ENCODE results near the gene HSPB2. TPM values are rescaled to one million over a fixed set of nuclear protein-coding genes. Genes with fewer than 3 reads are reported as not detected.
A peak's percentile ranks its signal among the peaks of the same experiment; 100 is the strongest.

The HSPB2 gene
- total RNA-seq, 2 donors from 2014 or later, result 0.85 TPM; not detected in 1

- no peaks in the 10 kb centered on the region for H3K9me3 ChIP-seq
- TF ChIP-seq CTCF (IDR thresholded peaks at IDR 0.05), result no peak
- TF ChIP-seq POLR2A (IDR thresholded peaks at IDR 0.05), result no peak
- TF ChIP-seq POLR2AphosphoS5 (IDR thresholded peaks at IDR 0.05), result no peak
- H3K27me3 ChIP-seq (replicated peaks; ENCODE audit: insufficient read depth), result no peaks in the 10 kb centered on the region
- no peaks in the 10 kb centered on the region for H3K36me3 ChIP-seq
- 82% methylated on average over 1 of the region's 1 CpG for WGBS
- no peaks in the 10 kb centered on the region for H3K4me1 ChIP-seq (replicated peaks)
- intact Hi-C loops (cut with DNase I), result no loop called here
- no peak overlapping the region for H3K4me3 ChIP-seq
- DNase-seq (ENCODE audit: low spot score), result no peak
- no peak overlapping the region for H3K27ac ChIP-seq
Observed at GRCh38 chr11:111906680-111907079, 5.9 kb upstream of the HSPB2 start.

GRCh38 chr11:111908639-111909305, 3.8 kb upstream of the HSPB2 start:
- no peaks in the 10 kb centered on the region for H3K36me3 ChIP-seq
- DNase-seq (ENCODE audit: low spot score), result no peak
- H3K4me1 ChIP-seq (replicated peaks), result peaks cover 8% of the 10 kb centered on the region
- WGBS, result 75% methylated on average over 5 of the region's 5 CpGs
- H3K27me3 ChIP-seq (replicated peaks; ENCODE audit: insufficient read depth), result no peaks in the 10 kb centered on the region
- H3K27ac ChIP-seq, result peak overlapping the region in 1 of 2 donors; percentile 95
- intact Hi-C loops (cut with DNase I), result no loop called here
- no peak for TF ChIP-seq POLR2AphosphoS5 (IDR thresholded peaks at IDR 0.05)
- TF ChIP-seq CTCF (IDR thresholded peaks at IDR 0.05), result no peak
- no peak for TF ChIP-seq POLR2A (IDR thresholded peaks at IDR 0.05)
- no peaks in the 10 kb centered on the region for H3K9me3 ChIP-seq
- no peak overlapping the region for H3K4me3 ChIP-seq

- intact Hi-C loops (cut with DNase I), result no loop called here
- Histone ChIP-seq H3K27ac (peak overlapping the region; percentile 92 to 95), H3K27me3 (replicated peaks; ENCODE audit: insufficient read depth) (no peaks in the 10 kb centered on the region), H3K9me3 (no peaks in the 10 kb centered on the region), H3K36me3 (no peaks in the 10 kb centered on the region), H3K4me1 (replicated peaks) (peaks cover 14% of the 10 kb centered on the region), H3K4me3 (no peak overlapping the region)
- TF ChIP-seq CTCF (IDR thresholded peaks at IDR 0.05) (no peak), POLR2A (IDR thresholded peaks at IDR 0.05) (no peak), POLR2AphosphoS5 (IDR thresholded peaks at IDR 0.05) (no peak)
- no peak for DNase-seq (ENCODE audit: low spot score)
- WGBS, result 54% methylated on average over 5 of the region's 5 CpGs
Observed at GRCh38 chr11:111909378-111909777, 3.2 kb upstream of the HSPB2 start.

GRCh38 chr11:111910676-111911562, 1.6 kb upstream of the HSPB2 start:
- H3K36me3 ChIP-seq, result no peaks in the 10 kb centered on the region
- no peak for DNase-seq (ENCODE audit: low spot score)
- WGBS, result 39% methylated on average over 9 of the region's 9 CpGs

More at GRCh38 chr11:111910676-111911562, 1.6 kb upstream of the HSPB2 start:
- Histone ChIP-seq H3K27me3 (replicated peaks; ENCODE audit: insufficient read depth) (no peaks in the 10 kb centered on the region), H3K4me3 (peak overlapping the region; percentile 31 to 33), H3K4me1 (replicated peaks) (peaks cover 15% of the 10 kb centered on the region), H3K27ac (peak overlapping the region; percentile 92 to 95), H3K9me3 (no peaks in the 10 kb centered on the region)
- intact Hi-C loops (cut with DNase I), result loop anchor here (1.0 kb wide), 1 partner anchor 32 kb away; the partner anchor contains the start of genes CFAP68 and FDXACB1
- TF ChIP-seq POLR2AphosphoS5 (IDR thresholded peaks at IDR 0.05), result no peak
- TF ChIP-seq POLR2A (IDR thresholded peaks at IDR 0.05), result no peak
- no peak for TF ChIP-seq CTCF (IDR thresholded peaks at IDR 0.05)
